HG03103 (cell line): ENCODE measurements around the gene CHMP2A.

Source experiments
- ATAC-seq: cut with Tn5 transposase; IDR thresholded peaks from one replicate; pipeline ENCODE4 v1.9.1; 2021; ENCODE audit warnings: low read depth; ENCODE audit not compliant: unreplicated experiment

The CHMP2A gene

DNA sequence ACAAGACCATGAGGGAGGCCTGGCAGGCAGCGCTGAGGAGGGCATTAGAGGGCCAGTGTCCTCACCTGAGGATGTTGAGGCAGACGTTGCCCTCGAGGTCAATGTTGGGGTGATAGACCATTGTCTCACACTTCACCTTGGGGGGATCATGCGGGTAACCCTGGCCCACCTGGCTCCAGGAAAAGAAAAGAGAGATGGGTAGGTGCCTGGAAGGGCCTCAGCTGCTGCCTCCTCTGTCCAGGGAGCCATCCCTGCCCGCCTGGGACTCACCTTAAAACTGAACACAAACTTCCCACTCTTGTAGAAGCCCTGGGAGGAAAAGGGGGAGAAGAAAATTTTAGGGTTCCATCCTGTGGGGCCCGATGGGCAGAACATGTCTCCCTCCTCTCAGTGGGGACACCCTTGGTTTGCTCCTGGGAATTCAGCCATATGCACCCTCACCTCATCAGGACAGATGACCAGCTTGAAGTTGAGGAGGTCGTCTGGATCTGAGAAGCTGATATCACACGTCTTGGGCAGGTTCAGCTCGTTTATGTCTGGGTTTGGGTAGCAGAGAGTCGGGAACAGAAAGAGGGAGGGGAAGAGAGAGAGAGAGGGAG is 1.8 kb upstream of the CHMP2A start:
- no peak for ATAC-seq

DNA sequence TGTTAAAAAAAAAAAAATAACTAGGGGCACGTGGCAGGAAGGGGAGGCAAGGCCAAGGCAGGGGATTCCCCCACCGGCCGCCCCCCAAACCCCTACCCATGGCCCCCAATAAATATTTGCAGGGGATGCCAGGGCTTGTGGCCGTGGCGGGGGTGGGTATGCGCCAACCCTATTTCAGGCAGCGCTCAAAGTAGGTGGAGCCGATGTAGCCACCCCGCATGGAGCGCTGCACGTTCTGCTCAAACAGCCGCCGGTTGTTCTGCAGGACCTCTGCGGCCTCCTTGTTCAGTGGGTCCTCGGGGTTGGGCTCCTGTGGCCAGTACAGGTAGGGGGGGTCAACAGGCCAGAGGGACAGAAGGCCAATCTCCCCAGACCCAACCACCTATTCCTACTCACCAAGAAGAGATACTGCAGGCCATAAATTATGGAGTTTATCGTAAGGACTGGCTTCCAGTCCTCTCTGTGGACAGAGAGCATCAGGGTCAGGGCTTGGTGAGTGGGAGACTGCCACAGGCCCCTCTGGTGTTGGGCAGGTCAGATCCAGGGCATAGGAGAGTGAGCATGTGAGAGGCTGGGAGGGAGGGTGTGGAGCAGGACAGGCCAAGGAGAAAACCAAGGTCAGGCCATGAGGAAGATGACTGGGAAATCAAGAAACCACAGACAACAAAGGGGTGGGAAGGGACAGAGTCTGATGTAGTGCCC is 1.2 kb upstream of the CHMP2A start:
- ATAC-seq, result no peak

DNA sequence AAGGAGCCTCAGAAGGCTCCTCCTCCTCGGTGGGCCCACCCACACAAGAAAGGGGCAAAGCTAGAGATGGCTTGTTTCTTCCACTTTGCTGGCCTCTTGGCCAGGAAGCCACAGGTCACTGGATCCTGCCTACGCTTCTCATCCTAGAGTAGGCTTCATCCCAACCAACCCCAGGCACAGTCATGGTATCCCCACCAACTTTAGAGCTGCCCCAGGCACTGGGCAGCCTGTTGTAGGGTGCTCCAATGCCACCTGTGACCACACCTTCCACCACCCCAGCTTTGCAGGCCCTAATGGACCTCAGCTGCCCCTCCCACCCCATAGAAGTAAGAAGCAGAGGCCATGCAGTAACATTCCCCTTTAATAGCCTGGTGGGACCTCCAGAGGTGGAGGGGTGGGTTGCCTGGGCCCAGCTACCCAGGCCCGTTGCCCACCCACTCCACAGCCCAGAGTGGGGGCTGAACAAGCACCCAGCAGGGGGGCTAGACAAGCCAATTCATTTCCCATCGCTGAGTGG is 522 bp upstream of the CHMP2A start:
- ATAC-seq, result no peak

DNA sequence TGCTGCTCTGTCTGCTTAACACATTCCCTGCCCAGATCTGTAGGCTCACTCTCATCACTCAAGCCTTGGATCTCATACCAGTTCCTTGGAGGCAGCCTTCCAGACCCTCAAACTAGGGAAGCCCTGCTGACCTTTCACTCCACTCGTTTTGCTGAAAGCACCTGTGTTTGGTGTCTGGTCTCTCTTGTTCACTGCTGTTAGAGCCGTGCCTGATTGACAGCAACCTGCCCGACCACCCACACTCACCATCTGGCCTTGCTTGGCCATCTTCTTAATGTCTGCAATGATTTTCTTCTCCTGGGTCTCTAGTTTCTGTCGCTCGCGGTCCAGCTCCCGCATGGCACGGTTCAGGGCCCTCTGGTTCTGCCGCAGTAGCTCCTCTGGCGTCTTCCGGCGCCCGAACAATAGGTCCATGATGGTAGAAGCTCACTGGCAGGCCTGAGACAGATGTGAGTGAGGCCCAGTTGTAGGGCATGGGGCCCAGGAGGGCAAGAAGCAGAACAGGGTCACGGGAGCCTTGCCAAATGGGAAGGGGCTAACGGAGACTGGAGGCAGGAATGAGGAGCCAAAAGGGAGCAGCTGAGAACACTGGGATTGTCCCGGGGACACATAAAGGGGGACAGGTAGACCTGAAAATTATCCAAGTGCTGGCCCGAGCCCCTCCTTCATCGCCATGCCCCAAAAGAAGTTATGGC is 959 bp downstream of the CHMP2A start:
- no peak for ATAC-seq

DNA sequence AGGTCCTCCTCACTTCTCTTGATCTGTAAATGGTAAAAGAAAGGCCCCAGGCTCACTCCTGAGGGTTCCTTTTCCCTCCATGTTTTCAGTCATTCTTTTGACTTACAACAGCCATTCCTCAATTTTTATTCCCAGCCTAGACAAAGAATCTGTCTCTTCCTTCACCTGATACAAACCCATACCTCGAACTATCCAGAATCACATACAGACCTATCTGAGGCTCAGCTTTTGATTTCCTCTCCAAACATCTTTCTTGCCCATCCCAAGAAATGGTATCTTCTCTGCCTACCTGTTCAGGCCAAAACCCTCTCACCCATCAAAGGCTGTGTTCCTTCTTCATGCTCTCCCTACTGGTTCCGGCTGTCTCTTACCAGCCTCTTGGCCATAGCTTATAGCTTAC is 2.2 kb downstream of the CHMP2A start:
- ATAC-seq, result no peak

DNA sequence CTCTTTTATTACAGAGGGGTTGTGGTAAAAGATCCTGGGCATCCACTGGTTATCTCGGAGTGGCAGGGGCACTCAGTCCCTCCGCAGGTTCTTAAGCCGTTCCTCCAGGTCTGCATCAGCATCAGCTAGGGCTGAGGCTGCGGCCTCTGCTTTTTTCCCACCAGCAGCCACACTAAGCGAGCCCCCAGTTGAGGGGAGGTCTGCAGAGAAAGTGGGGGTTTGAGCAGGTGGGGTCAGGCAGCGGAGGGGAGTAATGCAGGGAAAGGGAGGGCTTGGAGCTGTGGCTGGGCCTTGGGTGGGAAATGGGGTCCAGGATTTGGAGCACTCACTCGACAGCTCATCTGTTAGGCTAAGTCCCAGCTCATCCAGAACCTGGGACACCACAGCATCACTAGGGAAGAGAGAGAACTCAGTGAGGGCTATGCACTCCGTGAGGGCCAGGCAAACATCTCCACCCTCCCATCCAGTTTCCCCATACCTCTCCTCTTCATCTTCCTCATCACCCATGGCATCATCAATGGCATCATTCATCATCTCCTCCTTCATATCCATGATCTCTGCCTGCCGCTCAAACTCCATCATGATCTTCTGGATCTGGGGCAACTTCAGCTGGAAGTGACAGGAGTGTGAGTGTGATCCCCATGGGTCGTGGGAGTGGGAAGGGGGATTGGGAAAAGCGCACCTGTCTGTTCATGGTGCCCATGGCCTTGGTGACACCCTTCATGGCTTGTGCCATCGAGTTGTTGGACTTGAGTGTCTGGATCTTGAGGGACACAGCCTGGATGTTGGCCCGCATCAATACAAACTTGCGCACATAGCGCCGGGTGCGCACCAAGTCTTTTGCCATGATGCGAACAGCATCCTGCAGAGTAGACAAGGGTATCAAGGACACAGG is 3.1 kb downstream of the CHMP2A start:
- ATAC-seq, result no peak

DNA sequence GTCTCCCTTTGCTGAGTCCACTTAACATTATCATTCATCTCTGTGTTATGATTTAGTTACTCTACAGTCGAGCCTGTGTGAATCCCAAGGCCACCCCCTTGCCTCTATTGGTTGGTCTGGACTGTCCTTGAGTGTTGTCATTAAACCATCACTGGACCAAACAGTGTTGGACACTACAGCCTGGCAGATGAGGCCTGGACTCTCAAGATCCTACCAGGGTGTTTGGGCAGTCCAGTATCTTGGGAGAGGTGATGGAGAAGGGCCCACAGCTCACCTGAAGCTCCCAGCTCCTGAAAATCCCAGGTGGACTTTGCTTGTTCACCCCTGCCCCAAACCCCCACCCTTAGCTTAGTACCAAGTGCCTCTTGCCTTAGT is 3.8 kb downstream of the CHMP2A start:
- ATAC-seq, result no peak

DNA sequence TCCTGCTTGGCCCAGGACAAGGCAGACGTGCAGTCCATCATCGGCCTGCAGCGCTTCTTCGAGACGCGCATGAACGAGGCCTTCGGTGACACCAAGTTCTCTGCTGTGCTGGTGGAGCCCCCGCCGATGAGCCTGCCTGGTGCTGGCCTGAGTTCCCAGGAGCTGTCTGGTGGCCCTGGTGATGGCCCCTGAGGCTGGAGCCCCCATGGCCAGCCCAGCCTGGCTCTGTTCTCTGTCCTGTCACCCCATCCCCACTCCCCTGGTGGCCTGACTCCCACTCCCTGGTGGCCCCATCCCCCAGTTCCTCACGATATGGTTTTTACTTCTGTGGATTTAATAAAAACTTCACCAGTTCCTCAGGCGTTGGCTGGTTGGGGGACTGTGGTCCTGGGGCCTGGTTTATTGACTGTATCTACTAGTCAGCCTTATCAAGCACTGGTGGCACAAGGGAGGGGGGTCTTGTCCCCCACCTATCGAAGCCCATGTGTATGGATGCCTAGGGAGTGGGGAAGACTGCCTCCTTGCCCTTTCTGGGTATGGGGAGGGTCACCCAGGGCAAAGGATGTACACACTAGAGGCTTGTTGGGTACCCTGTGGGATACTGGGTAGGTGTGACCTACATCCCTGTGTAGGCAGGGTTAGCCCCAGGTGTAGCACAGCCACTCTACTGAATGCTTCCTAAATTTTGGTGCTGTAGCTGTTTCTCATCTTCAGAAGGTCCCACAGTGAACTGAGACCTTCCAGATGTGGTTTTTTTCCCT is 4.4 kb downstream of the CHMP2A start:
- ATAC-seq, result no peak

DNA sequence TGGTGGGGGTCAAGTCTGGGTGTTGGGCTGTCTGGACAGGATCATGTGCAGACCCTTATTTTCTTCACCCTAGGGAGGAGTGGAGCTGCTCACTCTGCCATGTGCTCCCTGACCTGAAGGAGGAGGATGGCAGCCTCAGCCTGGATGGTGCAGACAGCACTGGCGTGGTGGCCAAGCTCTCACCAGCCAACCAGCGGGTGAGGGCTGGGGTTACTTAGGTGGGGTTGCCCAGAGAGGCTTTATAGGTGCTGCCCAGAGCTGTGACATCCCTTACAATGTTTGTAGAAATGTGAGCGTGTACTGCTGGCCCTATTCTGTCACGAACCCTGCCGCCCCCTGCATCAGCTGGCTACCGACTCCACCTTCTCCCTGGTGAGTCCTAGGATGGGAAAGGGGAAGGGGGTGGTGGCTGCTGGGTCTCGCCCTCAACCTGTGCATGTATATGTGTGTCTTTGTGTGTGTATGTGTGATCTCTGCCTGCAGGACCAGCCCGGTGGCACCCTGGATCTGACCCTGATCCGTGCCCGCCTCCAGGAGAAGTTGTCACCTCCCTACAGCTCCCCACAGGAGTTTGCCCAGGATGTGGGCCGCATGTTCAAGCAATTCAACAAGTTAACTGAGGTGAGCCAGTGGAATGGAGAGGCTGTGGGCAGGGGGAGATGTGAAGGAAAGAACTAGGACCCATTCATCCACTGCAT is 5.1 kb downstream of the CHMP2A start:
- ATAC-seq, result no peak

DNA sequence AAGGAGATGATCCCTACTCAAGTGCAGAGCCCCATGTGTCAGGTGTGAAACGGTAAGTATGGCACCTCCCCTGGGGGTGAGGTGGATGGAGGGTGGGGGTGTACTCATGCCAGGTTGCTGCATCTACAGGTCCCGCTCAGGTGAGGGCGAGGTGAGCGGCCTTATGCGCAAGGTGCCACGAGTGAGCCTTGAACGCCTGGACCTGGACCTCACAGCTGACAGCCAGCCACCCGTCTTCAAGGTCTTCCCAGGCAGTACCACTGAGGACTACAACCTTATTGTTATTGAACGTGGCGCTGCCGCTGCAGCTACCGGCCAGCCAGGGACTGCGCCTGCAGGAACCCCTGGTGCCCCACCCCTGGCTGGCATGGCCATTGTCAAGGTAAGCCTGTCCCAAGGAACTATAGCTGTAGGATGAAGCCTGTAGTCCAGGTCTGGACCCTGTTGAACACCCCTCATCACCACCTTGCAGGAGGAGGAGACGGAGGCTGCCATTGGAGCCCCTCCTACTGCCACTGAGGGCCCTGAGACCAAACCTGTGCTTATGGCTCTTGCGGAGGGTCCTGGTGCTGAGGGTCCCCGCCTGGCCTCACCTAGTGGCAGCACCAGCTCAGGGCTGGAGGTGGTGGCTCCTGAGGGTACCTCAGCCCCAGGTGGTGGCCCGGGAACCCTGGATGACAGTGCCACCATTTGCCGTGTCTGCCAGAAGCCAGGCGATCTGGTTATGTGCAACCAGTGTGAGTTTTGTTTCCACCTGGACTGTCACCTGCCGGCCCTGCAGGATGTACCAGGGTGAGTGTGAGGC is 5.8 kb downstream of the CHMP2A start:
- ATAC-seq, result no peak

DNA sequence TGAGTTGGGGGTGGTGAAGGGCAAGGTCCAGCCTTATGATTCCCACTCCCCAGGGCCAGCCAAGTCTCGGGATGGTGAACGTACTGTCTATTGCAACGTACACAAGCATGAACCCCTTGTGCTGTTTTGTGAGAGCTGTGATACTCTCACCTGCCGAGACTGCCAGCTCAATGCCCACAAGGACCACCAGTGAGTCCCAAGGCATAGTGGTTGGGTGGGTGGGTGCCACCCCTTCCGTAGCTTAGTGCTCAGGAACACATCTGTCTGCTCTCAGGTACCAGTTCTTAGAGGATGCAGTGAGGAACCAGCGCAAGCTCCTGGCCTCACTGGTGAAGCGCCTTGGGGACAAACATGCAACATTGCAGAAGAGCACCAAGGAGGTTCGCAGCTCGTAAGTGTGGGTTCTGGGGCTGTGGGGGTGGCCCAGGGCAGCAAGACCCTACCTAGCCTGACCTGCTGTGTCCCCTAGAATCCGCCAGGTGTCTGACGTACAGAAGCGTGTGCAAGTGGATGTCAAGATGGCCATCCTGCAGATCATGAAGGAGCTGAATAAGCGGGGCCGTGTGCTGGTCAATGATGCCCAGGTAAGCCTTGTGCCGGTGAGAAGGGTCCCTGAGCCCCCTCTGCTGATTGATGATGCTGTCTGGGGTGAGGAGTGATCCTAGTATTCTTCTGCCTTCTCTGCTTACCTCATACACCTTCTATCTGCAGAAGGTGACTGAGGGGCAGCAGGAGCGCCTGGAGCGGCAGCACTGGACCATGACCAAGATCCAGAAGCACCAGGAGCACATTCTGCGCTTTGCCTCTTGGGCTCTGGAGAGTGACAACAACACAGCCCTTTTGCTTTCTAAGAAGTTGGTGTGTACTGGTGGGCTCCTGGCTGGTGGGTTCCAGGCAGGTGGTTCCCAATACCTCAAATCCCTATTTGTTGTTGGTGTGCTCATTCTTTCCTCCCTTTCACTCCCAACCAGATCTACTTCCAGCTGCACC is 7.3 kb downstream of the CHMP2A start:
- ATAC-seq, result no peak

DNA sequence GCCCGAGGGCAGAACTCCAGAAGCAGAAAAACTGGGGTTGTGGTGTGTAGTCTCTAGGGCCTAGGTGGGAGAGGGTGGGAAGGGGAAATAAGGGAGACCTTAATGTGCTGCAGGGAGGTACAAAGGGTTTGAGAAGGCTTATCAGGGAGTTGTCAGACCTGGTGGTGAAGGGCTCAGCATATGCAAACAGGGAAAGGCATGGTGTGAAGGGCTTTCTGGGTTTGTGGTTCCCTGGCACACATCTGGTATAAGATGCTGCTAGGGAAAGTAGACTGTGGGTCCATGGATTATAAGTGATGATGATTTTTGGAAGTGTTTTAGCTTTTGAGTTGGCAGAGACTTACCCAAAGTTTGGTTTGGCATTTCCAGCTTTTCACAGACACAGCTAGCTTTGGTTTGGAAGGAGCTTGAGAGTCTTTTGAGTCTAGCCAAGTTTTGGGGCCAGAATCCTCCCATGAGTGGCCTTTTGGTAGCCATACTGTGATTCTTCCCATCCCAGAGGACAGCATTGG is 8.8 kb downstream of the CHMP2A start:
- no peak for ATAC-seq

DNA sequence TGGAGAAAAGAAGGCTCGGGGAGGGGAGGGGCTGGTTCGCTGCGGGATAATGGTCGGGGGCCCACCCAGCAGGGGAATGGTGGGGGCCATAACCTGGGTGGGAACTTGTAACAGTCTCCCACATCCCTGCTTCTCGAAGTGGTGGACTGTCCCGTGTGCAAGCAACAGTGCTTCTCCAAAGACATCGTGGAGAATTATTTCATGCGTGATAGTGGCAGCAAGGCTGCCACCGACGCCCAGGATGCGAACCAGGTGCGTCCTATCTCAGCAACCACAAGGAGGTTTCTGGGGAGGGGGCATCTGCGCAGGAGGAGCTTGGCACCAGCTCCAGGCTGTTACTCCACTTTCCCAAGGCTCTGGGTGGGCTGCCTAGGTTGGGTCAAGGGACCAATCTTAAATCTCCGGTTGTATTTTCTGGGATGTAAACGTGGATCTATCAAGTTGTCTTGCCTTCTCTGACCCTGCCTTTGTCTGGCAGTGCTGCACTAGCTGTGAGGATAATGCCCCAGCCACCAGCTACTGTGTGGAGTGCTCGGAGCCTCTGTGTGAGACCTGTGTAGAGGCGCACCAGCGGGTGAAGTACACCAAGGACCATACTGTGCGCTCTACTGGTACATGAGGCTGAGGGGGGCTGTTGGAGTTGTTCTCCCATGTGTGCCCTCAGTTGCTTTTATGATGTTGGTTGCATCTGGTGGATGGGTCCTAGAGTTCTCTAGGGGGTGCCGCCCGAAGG is 9.5 kb downstream of the CHMP2A start:
- ATAC-seq, result no peak

DNA sequence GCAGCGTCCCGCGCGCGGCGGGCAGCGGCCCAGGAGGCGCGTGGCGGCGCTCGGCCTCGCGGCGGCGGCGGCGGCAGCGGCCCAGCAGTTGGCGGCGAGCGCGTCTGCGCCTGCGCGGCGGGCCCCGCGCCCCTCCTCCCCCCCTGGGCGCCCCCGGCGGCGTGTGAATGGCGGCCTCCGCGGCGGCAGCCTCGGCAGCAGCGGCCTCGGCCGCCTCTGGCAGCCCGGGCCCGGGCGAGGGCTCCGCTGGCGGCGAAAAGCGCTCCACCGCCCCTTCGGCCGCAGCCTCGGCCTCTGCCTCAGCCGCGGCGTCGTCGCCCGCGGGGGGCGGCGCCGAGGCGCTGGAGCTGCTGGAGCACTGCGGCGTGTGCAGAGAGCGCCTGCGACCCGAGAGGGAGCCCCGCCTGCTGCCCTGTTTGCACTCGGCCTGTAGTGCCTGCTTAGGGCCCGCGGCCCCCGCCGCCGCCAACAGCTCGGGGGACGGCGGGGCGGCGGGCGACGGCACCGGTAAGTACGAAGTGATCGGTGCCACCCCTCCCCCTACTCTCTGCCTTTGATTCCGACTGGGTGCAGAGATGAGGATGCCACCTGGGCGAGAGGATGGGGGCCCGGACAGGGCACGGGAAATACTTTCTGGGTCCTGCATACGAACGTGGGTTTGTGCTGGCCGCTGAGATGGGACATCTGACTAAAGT is 10.2 kb downstream of the CHMP2A start:
- ATAC-seq, result peak; percentile 29

DNA sequence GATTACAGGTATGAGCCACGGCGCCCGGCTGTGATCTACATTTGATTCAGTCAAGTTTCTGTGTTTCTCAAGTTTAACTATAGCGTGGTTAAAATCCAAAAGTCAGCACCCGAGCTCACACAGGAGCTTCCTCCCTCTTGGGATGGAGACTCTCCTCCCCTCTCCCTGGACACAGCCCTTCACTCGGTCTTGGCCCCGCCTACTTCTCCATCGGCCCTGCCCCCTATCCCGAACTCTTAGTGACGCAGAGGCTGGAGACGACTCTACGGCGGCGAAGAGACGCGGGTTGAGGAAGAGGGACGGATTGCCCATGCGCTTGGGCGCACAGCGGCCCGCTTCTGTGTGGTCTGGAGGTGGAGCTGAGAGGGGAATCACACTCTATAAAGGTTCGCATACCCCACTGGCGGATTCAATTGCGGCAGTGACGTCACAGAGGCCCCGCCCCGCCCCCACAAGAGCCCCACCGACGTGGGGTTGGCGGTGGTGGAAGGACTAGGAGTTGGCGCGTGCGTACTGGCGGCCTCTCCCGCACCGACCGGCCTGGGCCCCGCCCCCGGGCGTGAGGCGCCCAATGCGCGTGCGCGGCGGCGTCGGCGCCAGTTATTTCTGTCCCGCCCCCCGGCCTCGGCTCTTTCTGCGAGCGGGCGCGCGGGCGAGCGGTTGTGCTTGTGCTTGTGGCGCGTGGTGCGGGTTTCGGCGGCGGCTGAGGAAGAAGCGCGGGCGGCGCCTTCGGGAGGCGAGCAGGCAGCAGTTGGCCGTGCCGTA is 10.9 kb downstream of the CHMP2A start, which contains the start of gene TRIM28:
TSS of gene TRIM28 (plus strand) at position 239 of the 765 bp plus-strand sequence. CDS start 694 bp downstream, outside the sequence.
- peak; percentile 90 for ATAC-seq
